GM20431 (cell line): ENCODE measurements around the gene CNTNAP4.

Source experiments
- in situ Hi-C: fragments of 300-500 bp; cut with MseI, MboI; formaldehyde crosslinking; loops from one replicate; pipeline ENCODE4 v1.15.0; 2020; ENCODE audit warnings: low sequenced_read_pairs; ENCODE audit not compliant: unreplicated experiment

CNTNAP4 gene

GRCh38 chr16:76276745-76277438, at the start of gene CNTNAP4:
Gene CNTNAP4 (plus strand): TSS chr16:76277401. CDS start chr16:76277663, 262 bp downstream.
- in situ Hi-C loops, result loop anchor here (25.0 kb wide), 1 partner anchor 385 kb away; no protein-coding TSS in a partner anchor

DNA sequence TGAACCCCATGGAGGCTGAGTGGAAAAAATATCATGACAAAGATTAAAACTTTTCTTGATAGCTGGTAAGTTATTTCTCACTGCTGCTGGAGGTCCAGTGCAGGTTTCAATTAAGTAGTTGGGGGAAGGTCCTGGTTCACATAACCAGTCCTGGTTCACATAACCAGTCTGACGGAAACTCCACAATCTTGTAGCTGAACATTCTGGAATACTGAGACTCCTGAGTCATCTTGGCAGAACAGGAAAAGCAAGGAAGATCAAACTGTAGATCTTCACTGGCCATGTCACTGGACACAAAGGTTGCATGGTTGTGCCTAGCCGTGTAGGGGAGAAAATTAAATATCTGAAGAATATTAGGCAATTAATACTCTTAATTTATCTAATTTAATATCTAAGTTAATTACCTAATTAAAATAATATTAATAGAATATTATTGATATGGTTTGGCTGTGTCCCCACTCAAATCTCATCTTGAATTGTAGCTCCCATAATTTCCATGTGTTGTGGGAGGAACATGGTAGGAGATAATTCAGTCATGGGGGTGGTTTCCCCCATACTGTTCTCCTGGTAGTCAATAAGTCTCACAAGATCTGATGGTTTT, 48.6 kb upstream of the CNTNAP4 start:
- in situ Hi-C loops, result no loop called here

GRCh38 chr16:76232704-76233103, 44.5 kb upstream of the CNTNAP4 start:
- in situ Hi-C loops, result no loop called here

DNA sequence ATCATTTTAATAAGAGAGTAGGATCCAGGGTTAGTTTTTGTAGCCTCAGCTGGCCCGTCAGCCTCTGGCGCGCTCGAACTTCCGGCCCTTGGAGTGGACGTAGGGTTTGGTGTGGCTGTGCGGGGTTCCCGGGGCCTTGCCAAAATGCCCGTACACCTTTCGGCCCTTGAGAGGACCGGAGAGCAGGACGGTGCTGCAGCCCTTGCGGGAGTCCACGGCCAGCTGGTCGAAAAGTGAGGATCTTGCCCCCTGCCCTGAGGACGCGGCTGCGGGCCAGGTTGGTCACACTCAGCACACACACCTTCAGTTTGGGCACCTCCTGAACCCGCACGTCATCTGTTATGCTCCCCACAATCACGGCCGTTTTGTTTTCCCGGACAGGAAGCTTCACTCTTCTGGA, 42.2 kb upstream of the CNTNAP4 start:
- in situ Hi-C loops, result no loop called here

GRCh38 chr16:76235426-76235825, 41.8 kb upstream of the CNTNAP4 start:
- in situ Hi-C loops, result no loop called here

DNA sequence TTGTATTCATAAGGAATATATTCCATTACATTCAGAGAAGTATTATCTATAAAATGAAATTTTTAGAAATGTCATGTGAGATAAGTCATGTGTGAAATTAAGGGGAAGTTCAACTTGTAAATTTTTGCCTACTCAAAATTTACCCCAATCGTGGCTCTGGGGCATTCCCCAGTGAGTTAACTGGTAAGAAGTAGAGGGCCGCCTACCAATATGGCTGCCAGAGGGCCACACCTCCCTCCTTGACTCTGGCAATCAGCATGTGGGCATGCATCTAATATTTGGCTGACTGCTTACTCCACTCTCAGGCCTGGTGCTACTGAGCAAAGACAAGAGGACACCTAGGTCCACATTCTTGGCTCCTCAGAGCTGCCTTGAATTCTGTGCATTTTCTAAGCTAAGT, 39.7 kb upstream of the CNTNAP4 start:
- in situ Hi-C loops, result no loop called here

DNA sequence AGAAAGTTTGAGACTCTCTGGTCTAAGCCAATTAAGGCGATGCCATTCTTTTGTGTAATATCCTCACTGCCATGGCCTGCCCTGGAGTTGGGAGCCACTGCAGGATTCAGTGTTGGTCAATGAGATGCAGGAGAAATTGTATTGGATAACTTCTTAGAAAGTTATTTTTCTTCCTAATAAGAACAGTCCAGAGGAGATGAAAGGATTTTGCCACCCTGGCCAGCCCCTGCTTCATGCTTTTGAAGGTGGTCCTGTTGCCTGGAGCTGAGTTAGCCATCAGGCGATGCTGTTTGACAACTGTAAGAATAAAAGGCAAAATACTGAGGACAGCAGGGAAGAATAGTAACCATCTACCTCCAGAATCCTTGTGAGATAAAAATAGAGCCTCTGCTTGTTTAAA, 35.4 kb upstream of the CNTNAP4 start:
- in situ Hi-C loops, result no loop called here

GRCh38 chr16:76243620-76244019, 33.6 kb upstream of the CNTNAP4 start:
- in situ Hi-C loops, result no loop called here

DNA sequence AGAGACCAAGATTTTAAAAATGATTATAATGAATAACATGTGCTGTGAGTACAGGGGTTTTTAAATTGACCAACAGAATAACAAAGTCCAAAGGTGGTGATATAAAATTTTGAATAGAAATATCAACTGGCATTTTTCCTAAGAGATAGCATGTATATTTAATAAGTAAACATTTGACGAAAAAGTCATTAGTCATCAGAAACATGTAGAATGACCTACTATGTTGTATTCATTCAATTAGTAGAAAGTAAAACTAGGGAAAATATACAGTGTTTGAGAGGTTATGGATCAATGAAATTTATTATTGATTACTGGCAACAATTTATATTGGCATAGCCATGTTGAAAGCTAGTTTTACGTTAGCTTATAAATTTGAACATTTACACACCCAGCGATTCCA, 30.6 kb upstream of the CNTNAP4 start:
- in situ Hi-C loops, result no loop called here

DNA sequence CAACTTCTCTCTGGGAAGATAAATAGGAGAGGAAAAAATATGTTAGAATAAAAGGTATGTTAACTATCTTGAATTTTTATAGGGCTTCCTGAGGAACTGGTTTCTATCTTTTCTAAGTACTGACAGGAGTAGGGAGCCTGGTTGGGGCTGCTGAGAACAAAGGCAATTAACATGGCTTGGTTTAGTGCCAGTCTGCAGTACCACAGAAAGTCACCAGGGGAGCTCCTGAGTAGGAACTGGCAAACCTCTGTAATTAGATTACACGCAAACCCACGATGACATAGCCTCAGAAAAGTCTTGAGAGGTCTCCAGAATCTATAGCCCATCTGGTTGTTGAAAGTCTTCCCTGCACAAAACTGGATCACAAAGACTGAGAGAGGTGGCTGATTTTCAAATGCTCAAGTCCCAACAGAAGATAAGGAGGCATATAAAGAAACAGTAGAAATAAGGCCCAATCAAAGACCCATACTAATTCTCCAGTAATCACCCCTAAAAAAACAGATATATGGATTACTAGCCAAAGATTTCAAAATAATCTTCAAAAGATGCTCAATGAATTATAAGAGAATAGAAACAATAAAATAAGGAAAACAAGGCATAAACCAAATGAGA, 11.7 kb upstream of the CNTNAP4 start:
- in situ Hi-C loops, result no loop called here

DNA sequence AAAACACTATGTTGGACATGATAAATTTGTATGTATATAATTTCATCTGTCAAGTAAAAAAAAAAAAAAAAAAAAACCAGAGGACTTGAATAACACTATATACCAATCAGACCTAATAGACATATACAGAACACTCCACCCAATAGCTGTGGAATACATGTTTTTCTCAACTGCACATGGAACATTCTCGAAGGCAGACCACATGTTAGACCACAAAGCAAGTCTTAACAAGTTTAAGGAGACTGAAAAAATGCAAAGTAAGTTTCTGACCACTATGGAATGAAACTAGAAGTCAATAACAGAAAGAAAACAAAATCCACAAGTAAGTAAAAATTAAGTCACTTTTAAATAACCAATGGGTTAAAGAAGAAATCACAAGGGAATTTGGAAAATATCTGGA, 8.4 kb upstream of the CNTNAP4 start:
- in situ Hi-C loops, result no loop called here

DNA sequence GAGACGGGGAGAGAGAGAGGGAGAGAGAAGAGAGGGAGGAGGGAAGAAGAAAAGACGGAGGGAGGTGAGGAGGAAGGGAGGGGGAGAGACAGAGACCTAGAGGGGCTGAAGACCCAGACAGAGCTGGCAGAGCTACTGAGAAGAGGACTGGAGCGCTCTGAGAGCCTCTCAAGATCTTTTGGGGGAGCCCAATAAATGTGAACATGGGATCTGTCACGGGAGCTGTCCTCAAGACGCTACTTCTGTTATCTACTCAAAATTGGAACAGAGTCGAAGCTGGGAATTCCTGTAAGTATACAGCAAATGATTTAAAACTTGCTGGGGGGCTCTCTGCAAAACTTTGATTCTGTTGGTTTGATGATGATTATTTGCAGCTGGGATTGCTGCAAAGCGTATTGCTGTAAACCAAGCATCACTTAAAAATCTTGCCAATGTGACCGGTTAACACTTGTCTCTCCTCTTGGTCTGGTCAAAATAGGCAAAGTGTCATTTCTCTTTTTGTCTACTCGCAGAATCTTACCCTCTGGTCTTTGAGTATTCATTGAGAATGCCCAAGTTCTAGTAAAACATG, 344 bp downstream of the CNTNAP4 start:
- in situ Hi-C loops, result loop anchor here (25.0 kb wide), 1 partner anchor 385 kb away; no protein-coding TSS in a partner anchor

DNA sequence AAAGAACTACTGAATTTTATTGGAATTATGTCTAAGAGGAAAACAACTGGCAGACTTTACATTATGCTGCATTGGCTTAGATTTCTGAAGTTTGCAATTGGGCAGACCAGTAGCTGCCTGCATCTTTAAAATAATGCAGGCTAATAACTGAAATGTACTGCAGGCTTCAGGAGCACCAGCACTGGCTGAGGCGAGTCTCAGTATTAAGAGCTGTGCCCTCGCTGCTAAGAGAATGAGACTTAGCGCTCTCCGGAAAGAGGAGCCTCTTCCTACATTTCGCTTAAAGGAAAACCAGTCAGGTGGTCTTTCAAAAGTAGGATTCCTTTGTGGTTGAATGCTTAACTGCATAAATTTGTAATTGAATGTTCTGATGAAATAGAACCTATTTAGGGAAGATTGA, 885 bp downstream of the CNTNAP4 start:
- in situ Hi-C loops, result loop anchor here (25.0 kb wide), 1 partner anchor 384 kb away; no protein-coding TSS in a partner anchor

GRCh38 chr16:76278980-76279379, 1.8 kb downstream of the CNTNAP4 start:
- in situ Hi-C loops, result loop anchor here (25.0 kb wide), 1 partner anchor 383 kb away; no protein-coding TSS in a partner anchor

DNA sequence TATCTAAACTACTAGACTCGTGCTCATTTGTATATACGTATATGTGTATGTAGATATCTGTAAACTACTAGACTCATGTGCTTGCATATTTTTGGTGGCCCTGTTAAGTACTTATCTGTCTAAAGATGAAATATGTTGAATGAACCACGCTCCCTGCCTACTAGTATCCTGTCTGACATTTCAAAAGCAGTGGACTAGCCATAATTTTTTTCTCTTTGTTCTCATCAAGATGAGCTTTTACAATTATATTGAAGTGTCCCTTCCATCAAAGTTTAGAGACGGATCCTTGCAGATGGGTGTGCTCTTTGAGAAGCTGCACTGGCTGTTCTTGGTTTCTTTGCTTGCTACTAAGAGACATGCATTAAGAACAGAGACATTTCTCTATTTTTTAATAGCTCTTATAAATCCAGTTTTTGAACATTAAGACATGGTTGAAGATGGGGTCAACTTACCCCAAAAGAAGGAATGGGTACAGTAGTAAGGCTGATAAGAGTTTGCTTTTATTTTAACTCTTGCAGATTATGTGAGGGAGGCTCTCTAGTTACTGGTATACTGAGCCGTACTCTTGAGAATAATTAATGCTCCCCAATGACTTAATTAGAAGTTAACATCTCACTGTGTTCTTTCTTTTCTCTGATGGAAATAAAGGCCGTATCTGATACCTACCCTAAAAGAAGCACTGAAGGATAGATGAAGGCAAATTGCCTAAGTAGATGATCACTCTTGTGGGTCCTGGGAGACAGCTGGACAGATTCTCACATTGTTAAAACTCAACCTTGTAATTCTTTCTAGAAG, 3.4 kb downstream of the CNTNAP4 start:
- in situ Hi-C loops, result loop anchor here (25.0 kb wide), 1 partner anchor 382 kb away; no protein-coding TSS in a partner anchor

- in situ Hi-C loops, result loop anchor here (25.0 kb wide), 1 partner anchor 375 kb away; no protein-coding TSS in a partner anchor
Measured at GRCh38 chr16:76287466-76287865, 10.3 kb downstream of the CNTNAP4 start.

- in situ Hi-C loops, result loop anchor here (25.0 kb wide), 1 partner anchor 370 kb away; no protein-coding TSS in a partner anchor
Measured at GRCh38 chr16:76292218-76292617, 15.0 kb downstream of the CNTNAP4 start.

- in situ Hi-C loops, result loop anchor here (25.0 kb wide), 1 partner anchor 368 kb away; no protein-coding TSS in a partner anchor
Measured at GRCh38 chr16:76293980-76294379, 16.8 kb downstream of the CNTNAP4 start.

DNA sequence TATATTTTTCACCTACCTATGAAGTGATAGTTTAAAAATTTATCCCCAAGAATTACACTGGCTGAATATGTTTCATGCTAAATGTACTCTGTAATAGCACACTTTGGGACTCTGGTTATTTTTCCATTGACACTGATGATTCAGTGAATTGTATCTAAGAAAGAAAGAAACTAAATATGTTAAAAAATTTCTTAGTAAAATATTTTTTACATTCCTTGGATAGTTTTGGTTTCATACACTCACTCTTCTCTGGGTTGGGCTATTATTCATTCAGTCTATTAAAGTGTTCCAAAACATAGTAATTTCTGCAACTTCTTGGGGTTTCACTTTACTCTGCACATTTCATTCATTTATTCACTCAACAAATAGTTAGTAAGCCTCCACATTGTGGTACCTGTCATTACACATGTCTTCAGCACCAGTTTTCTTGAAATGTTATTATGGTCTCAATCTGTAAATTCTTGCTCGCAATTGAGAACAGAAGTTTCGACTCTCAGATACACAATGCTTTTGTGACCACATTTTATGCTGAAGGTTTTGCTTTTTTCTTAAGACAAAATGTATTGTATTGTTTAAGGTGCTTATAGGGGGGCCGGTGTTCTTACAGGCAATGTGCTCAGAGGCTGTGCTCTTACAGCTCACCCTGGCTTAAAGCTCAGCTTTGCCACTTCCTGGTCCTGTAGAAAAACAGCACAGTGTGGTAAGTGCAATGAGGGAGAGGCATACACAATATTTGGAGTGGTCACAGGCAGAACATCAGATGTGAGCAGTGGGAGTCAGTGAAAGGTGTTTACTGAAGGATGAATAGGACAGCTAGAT, 17.4 kb downstream of the CNTNAP4 start:
- in situ Hi-C loops, result loop anchor here (25.0 kb wide), 1 partner anchor 368 kb away; no protein-coding TSS in a partner anchor
